HepG2 (cell line): ENCODE measurements around the gene CHMP1A. TPM values are rescaled to one million over a fixed set of nuclear protein-coding genes. Genes with fewer than 3 reads are reported as not detected.

ENCODE experiments used
- CERS6 ChIP-seq: sonication (generic); formaldehyde crosslinking; IDR thresholded peaks from 2 replicates; pipeline ENCODE4 v1.5.0; 2020; ENCODE audit warnings: missing genetic modification reagents
- GABPB1 ChIP-seq: IDR thresholded peaks from 2 replicates; pipeline ENCODE4 v1.6.1; 2016; ENCODE audit warnings: mild to moderate bottlenecking, missing genetic modification reagents, moderate library complexity, missing compliant biosample characterization
- KDM3A ChIP-seq: IDR thresholded peaks from 2 replicates; pipeline ENCODE4 v1.6.1; 2018; ENCODE audit warnings: low read depth, missing compliant biosample characterization
- KMT2B ChIP-seq: IDR thresholded peaks from 2 replicates; pipeline ENCODE4 v1.6.1; 2016; ENCODE audit warnings: missing genetic modification reagents, missing compliant biosample characterization
- MZF1 ChIP-seq: sonication (generic); formaldehyde crosslinking; IDR thresholded peaks from 2 replicates; pipeline ENCODE4 v1.8.1; 2023; ENCODE audit warnings: mild to moderate bottlenecking, missing genetic modification reagents, borderline replicate concordance
- NCOA1 ChIP-seq: sonication (generic); formaldehyde crosslinking; IDR thresholded peaks from 2 replicates; pipeline ENCODE4 v1.9.0; 2021; ENCODE audit warnings: missing genetic modification reagents
- PRDM15 ChIP-seq: sonication (generic); formaldehyde crosslinking; IDR thresholded peaks from 2 replicates; pipeline ENCODE4 v1.4.0; 2020; ENCODE audit warnings: missing genetic modification reagents
- SIN3B ChIP-seq: fragments of 150-350 bp; IDR thresholded peaks from 2 replicates; pipeline ENCODE4 v1.6.1; 2014; ENCODE audit warnings: low read length
- STAT6 ChIP-seq: sonication (generic); formaldehyde crosslinking; IDR thresholded peaks from 2 replicates; pipeline ENCODE4 v1.4.0; 2020; ENCODE audit warnings: missing genetic modification reagents, mild to moderate bottlenecking, borderline replicate concordance
- U2AF1 ChIP-seq: fragments of 200-400 bp; formaldehyde crosslinking; optimal IDR thresholded peaks from 2 replicates; pipeline ENCODE3; 2017; ENCODE audit warnings: mild to moderate bottlenecking, low read depth, low read length
- YEATS4 ChIP-seq: sonication (generic); formaldehyde crosslinking; IDR thresholded peaks from 2 replicates; pipeline ENCODE4 v1.4.0; 2020; ENCODE audit warnings: missing genetic modification reagents, borderline replicate concordance
- ZNF335 ChIP-seq: sonication (generic); formaldehyde crosslinking; IDR thresholded peaks from 2 replicates; pipeline ENCODE4 v1.4.0; 2020; ENCODE audit warnings: missing genetic modification reagents
- ZNF33A ChIP-seq: sonication (generic); formaldehyde crosslinking; IDR thresholded peaks from 2 replicates; pipeline ENCODE4 v1.5.1; 2020; ENCODE audit warnings: missing genetic modification reagents, mild to moderate bottlenecking, moderate library complexity, borderline replicate concordance
- ZNF496 ChIP-seq: sonication (generic); formaldehyde crosslinking; IDR thresholded peaks from 2 replicates; pipeline ENCODE4 v1.8.1; 2023; ENCODE audit warnings: mild to moderate bottlenecking, moderate library complexity, missing genetic modification reagents; ENCODE audit not compliant: insufficient replicate concordance
- ZNF513 ChIP-seq: sonication (generic); formaldehyde crosslinking; conservative IDR thresholded peaks from 2 replicates; pipeline ENCODE4 v1.5.0; 2020; ENCODE audit warnings: missing genetic modification reagents
- ZNF639 ChIP-seq: conservative IDR thresholded peaks from 2 replicates; pipeline ENCODE4 v1.6.1; 2018; ENCODE audit warnings: missing genetic modification reagents
- ZNF775 ChIP-seq: sonication (generic); formaldehyde crosslinking; IDR thresholded peaks from 2 replicates; pipeline ENCODE4 v1.4.0; 2020; ENCODE audit warnings: missing genetic modification reagents, mild to moderate bottlenecking, moderate library complexity, borderline replicate concordance
- ZNF780A ChIP-seq: sonication (generic); formaldehyde crosslinking; IDR thresholded peaks from 2 replicates; pipeline ENCODE4 v1.8.0; 2022; ENCODE audit warnings: mild to moderate bottlenecking, missing genetic modification reagents, moderate library complexity
- ZSCAN31 ChIP-seq: sonication (generic); formaldehyde crosslinking; IDR thresholded peaks from 2 replicates; pipeline ENCODE4 v1.5.0; 2020; ENCODE audit warnings: low read depth, mild to moderate bottlenecking, missing genetic modification reagents
- polyA plus RNA-seq, 8 experiments: library from polyadenylated mRNA; depleted of rRNA in 3 of 8; stranded (reverse) in 7 of 8; unstranded in 1 of 8; fragments of >200 nt; fragmentation: Illumina TruSeq in 4 of 8; extraction: Trizol in 4 of 8; gene quantifications; 2 replicates each; pipeline versions ENCODE4 v1.2.1 to v1.2.3, GENCODE V29; 2011 to 2016; ENCODE audit warnings: low read depth in 4 of 8, missing spikeins in 1 of 8, mixed read lengths in 1 of 8; ENCODE audit not compliant: insufficient read depth in 1 of 8
- total RNA-seq, 5 experiments: library from RNA; depleted of rRNA; stranded (reverse); fragments of >200 nt; fragmentation: Illumina TruSeq; extraction: Trizol; gene quantifications; 2 replicates each; pipeline ENCODE4 v1.2.3, GENCODE V29; 2016; ENCODE audit warnings: low read depth in 1 of 5

CHMP1A gene
- total and polyA plus RNA-seq, 2 of the 13 experiments (the other 11 are each of a cell fraction or from before 2014, with no cell fraction given): 69.4 to 73.3 TPM

- TF ChIP-seq YEATS4 (CRISPR knock-in tag) (no peak), KMT2B (CRISPR knock-in tag) (no peak; the same call in 1 of the 2 replicates), CERS6 (no peak), MZF1 (no peak), ZNF639 (CRISPR knock-in tag) (no peak), SIN3B (no peak), PRDM15 (CRISPR knock-in tag) (no peak), GABPB1 (CRISPR knock-in tag) (no peak), ZNF513 (CRISPR knock-in tag) (no peak), NCOA1 (CRISPR knock-in tag) (no peak), U2AF1 (no peak), ZNF780A (CRISPR knock-in tag) (no peak), KDM3A (CRISPR knock-in tag) (no peak), ZNF496 (no peak), ZNF33A (CRISPR knock-in tag) (no peak), ZNF775 (CRISPR knock-in tag) (no peak), STAT6 (CRISPR knock-in tag) (no peak), ZNF335 (no peak), ZSCAN31 (CRISPR knock-in tag) (no peak)
Observed at GRCh38 chr16:89623511-89624261, 33.8 kb downstream of the CHMP1A start (continued).
